Colonic mucosa (tissue), 4 donors: ENCODE results near the gene F2R. TPM values are rescaled to one million over a fixed set of nuclear protein-coding genes. Genes with fewer than 3 reads are reported as not detected.

Experiments
- DNase-seq: peaks from one replicate; pipeline ENCODE4 v3.0.0-alpha.2; 2020
- H3K27ac ChIP-seq: fragments of 200-600 bp; one replicate; pipeline ENCODE4 v1.8.0; 2021
- H3K27me3 ChIP-seq: fragments of 200-600 bp; one replicate; pipeline ENCODE4 v1.8.0; 2021
- H3K36me3 ChIP-seq: fragments of 200-600 bp; one replicate; pipeline ENCODE4 v1.8.0; 2021
- H3K4me1 ChIP-seq: fragments of 200-600 bp; one replicate; pipeline ENCODE4 v1.8.0; 2021; ENCODE audit warnings: mild to moderate bottlenecking
- H3K4me3 ChIP-seq: fragments of 200-600 bp; one replicate; pipeline ENCODE4 v1.8.0; 2021
- H3K9ac ChIP-seq, 2 donors: one replicate each; pipeline ENCODE4 v1.7.0; 2013; ENCODE audit warnings: control low read depth in 2 of 2, low read depth in 2 of 2, low read length in 2 of 2
- H3K9me3 ChIP-seq: fragments of 200-600 bp; one replicate; pipeline ENCODE4 v1.8.0; 2021
- intact Hi-C: fragments of 100-400 bp; cut with DNase I; formaldehyde crosslinking; loops from one replicate; pipeline ENCODE4 v1.14.1; 2022
- total RNA-seq, 2 donors: library from RNA; stranded (reverse); fragmentation: NEBNext Ultra II Directional in 1 of 2; extraction: Animal tissue kit (Norgen Biotek cat#: 25700) in 1 of 2; gene quantifications; one replicate each; pipeline ENCODE4 v1.2.1, GENCODE V29; 2021
- TF ChIP-seq, protein P1 (sequence below): fragments of 200-600 bp; IDR thresholded peaks from one replicate; pipeline ENCODE4 v1.8.0; 2022; ENCODE audit warnings: antibody characterized with exemption, mild to moderate bottlenecking
- donor health status: healthy.
- donor health status: DM: no; HTN: no; CAD: no.
- donor health status: DM: no; HTN: no; CAD: no.

F2R gene
- total RNA-seq, 2 donors from 2014 or later: 3.6 to 8.1 TPM

DNA sequence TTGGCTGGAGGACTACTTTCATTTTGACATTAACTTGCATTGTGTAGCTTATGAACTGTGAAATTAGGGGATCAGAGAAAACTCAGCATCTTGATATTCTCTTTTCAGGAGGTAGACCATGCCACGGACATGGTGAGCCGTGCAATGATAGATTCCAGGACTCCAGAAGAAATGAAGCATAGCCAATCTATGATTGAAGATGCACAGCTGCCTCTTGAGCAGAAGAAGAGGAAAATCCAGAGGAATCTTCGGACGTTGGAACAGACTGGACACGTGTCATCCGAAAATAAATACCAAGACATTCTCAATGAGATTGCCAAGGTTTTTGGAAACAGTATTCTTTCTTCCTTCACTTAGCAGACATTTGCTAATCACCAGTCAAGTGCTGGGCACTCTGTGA, 20.6 kb upstream of the F2R start:
- Histone ChIP-seq H3K4me1 (peaks cover 10% of the 10 kb centered on the region), H3K27me3 (no peaks in the 10 kb centered on the region), H3K36me3 (no peaks in the 10 kb centered on the region), H3K9me3 (no peaks in the 10 kb centered on the region), H3K9ac (no peak overlapping the region), H3K27ac (no peak overlapping the region), H3K4me3 (no peak overlapping the region)
- intact Hi-C loops: no loop called here
- TF ChIP-seq, protein P1, sequence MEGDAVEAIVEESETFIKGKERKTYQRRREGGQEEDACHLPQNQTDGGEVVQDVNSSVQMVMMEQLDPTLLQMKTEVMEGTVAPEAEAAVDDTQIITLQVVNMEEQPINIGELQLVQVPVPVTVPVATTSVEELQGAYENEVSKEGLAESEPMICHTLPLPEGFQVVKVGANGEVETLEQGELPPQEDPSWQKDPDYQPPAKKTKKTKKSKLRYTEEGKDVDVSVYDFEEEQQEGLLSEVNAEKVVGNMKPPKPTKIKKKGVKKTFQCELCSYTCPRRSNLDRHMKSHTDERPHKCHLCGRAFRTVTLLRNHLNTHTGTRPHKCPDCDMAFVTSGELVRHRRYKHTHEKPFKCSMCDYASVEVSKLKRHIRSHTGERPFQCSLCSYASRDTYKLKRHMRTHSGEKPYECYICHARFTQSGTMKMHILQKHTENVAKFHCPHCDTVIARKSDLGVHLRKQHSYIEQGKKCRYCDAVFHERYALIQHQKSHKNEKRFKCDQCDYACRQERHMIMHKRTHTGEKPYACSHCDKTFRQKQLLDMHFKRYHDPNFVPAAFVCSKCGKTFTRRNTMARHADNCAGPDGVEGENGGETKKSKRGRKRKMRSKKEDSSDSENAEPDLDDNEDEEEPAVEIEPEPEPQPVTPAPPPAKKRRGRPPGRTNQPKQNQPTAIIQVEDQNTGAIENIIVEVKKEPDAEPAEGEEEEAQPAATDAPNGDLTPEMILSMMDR: no peak
- no peak for DNase-seq

DNA sequence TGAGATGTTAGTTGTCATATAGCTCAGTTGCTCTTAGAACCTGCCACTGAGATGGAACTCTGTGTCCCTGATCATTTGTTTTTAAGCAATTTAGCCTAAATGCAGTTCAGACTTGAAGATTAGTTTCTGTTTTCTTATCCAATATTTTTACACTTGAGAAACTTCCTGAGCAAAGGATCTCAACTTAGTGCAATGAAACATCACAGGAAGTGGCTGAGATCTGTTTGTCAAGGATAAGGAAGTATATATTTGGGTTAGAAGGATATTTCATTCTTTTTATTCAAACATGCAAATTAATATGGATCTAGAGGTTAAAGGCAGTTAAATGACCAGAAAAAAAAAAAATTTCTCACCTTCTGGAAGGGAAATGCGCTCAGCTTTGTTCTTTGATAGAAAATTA, 19.7 kb upstream of the F2R start:
- Histone ChIP-seq H3K36me3 (no peaks in the 10 kb centered on the region), H3K9me3 (no peaks in the 10 kb centered on the region), H3K27me3 (no peaks in the 10 kb centered on the region), H3K4me3 (no peak overlapping the region), H3K9ac (no peak overlapping the region), H3K4me1 (peaks cover 5% of the 10 kb centered on the region), H3K27ac (no peak overlapping the region)
- intact Hi-C loops: no loop called here
- TF ChIP-seq, protein P1: no peak
- DNase-seq: no peak

- intact Hi-C loops: no loop called here
Measured at GRCh38 chr5:76697670-76698069, 18.3 kb upstream of the F2R start.

DNA sequence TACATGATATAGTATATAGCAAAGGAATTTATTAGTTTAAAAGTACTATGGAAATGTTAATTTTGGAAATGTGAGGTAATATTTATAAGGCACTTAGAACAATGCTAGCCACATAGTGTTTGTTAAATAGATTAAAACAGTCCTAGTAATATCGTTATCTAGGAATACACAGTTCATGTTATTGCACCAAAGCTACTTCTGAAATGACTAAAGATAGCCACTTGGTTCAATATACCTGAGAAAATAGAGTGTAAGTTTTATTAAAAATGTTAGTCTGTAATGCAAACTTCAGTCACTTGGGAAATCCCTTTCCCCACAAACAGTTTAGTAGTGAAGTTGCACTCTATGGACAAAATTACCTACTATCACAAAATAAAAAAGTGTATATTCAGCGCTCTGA, 15.4 kb upstream of the F2R start:
- H3K27me3 ChIP-seq: no peaks in the 10 kb centered on the region
- H3K4me1 ChIP-seq: no peaks in the 10 kb centered on the region
- no peaks in the 10 kb centered on the region for H3K36me3 ChIP-seq
- no peak overlapping the region for H3K9ac ChIP-seq
- intact Hi-C loops: no loop called here
- DNase-seq: no peak
- no peak overlapping the region for H3K4me3 ChIP-seq
- TF ChIP-seq, protein P1: no peak
- H3K9me3 ChIP-seq: no peaks in the 10 kb centered on the region
- no peak overlapping the region for H3K27ac ChIP-seq

More at GRCh38 chr5:76697670-76698069, 18.3 kb upstream of the F2R start:
- TF ChIP-seq, protein P1: no peak
- H3K36me3 ChIP-seq: no peaks in the 10 kb centered on the region
- H3K4me3 ChIP-seq: no peak overlapping the region
- no peak for DNase-seq
- H3K27ac ChIP-seq: no peak overlapping the region
- H3K27me3 ChIP-seq: no peaks in the 10 kb centered on the region
- H3K9ac ChIP-seq: no peak overlapping the region
- H3K9me3 ChIP-seq: no peaks in the 10 kb centered on the region
- no peaks in the 10 kb centered on the region for H3K4me1 ChIP-seq

DNA sequence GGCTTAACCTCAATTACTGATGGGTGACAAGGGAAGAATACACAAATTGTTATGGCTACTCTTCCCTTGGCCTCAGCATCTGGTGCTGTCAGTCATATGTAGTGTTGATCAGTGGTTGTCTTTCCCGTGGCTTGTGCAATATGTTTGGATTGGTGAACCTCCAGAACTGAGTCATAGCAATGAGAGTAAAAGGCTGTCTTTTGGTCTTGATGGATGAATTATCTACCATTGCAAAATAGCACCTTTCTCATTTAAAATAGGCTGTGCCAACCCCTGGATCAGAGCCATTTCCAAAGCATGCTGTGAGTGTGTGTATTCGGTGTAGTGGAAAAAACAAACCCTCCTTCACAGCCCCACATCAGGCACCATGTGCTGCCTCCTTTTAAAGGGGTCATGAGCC, 14.6 kb upstream of the F2R start:
- H3K36me3 ChIP-seq: no peaks in the 10 kb centered on the region
- H3K9me3 ChIP-seq: no peaks in the 10 kb centered on the region
- TF ChIP-seq, protein P1: no peak
- no peak overlapping the region for H3K9ac ChIP-seq
- no peaks in the 10 kb centered on the region for H3K4me1 ChIP-seq
- no peaks in the 10 kb centered on the region for H3K27me3 ChIP-seq
- no peak for DNase-seq
- no peak overlapping the region for H3K4me3 ChIP-seq
- intact Hi-C loops: no loop called here
- no peak overlapping the region for H3K27ac ChIP-seq

DNA sequence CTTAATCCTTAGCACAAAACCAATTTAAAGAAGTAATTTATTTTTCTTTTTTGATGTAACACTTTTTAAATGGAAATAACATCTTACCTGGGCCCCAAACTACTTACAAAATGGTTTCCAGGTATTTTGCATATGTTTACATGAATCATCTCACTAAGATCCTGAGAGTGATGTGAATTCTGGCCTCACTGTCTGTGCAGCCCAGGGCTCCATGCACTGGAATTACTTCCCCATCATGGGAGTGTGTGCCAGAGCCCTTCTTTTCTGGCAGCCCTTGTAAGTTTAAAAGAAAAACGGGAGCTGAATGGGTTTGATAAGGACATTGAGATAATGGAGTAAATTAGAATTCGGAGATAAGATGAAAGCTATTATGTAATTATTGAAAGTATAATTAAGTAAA, 12.2 kb upstream of the F2R start:
- intact Hi-C loops: no loop called here
- no peaks in the 10 kb centered on the region for H3K9me3 ChIP-seq
- DNase-seq: no peak
- H3K36me3 ChIP-seq: no peaks in the 10 kb centered on the region
- no peak overlapping the region for H3K4me3 ChIP-seq
- H3K9ac ChIP-seq: no peak overlapping the region
- H3K27me3 ChIP-seq: no peaks in the 10 kb centered on the region
- no peak overlapping the region for H3K27ac ChIP-seq
- no peaks in the 10 kb centered on the region for H3K4me1 ChIP-seq
- TF ChIP-seq, protein P1: no peak
